ENCODE measurements around the gene ALOX5.
"Not testable (repeated sequence)": the region's sequence is repeated elsewhere in the genome, so short reads cannot be mapped to it uniquely, and the experiment has no call there.

The ALOX5 gene

DNA sequence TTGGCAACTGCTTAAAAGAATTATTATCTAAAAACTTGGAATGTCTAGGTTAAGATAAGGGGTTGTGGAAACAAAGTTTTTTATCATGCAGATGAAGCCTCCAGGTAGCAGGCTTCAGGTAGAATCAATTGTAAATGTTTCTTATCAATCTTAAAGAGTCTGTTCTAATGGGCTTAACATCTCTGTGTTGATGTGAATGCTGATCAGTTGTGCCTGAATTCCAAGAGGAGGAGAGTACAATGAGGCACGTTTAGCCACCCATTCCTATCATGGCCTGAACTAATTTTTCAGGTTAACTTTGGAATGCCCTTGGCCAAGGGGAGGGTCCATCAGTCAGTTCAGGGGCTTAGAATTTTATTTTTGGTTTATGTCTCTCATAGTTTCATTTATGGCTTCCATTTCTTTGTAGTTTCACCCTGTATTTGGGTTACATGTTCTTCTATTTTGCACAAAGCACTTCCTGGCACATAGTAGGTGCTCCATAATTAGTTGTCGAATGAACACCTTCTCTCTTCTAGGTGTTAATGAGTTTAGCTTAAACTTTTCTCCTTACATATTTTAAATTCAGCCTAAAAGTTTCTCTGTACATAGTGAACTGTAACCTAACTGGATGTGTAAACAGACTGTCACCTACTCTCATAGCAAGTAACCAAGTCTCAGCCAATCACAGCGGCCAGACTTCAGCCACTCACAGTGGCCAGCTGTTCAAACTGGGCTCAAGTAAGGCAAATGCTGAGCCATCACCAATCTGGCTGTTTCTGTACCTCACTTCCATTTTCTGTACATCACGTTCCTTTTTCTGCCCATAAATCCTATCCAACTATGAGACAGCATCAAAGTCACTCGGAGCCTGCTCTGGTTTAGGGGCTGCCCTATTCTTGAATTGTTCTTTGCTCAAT, 34.7 kb downstream of the ALOX5 start:
- DNase-seq: peak; percentile 36

DNA sequence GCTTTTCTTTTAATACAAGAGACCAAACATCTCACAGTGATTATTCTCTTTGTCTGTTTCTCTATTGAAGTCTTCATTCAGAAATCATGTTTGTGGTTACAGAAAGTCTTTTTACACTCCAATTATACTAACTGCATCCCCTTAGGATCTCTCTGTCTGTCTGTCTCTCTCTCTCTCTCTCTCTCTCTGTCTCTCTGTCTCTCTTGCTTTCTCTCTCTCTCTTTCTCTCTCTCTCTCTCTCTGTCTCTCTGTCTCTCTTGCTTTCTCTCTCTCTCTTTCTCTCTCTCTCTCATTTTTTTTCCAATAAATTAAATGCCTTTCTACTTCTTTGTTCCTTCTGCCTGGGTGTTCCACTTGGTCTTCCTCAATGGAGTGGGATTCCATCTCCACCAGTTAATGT, 35.3 kb downstream of the ALOX5 start:
- DNase-seq: not testable (repeated sequence)

DNA sequence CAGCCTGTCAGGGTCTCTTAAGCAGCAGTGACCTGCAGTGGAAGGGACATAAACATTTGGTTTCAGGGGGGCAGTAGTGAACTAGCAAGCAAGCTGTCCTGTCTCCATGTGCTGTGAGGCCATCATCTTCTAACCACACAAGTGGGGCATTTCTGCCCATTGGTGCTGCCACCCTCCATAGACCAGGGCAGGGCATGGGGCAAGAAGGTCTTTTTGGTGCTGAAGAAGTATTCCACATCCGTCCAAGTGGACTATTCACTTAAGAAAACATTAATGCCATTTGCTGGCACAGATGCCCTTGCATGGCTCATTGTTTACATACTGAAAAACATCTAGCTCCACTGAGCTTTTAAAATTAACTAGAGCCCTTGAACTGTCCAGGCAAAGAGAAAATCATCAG, 35.8 kb downstream of the ALOX5 start:
- peak; percentile 30 for DNase-seq

DNA sequence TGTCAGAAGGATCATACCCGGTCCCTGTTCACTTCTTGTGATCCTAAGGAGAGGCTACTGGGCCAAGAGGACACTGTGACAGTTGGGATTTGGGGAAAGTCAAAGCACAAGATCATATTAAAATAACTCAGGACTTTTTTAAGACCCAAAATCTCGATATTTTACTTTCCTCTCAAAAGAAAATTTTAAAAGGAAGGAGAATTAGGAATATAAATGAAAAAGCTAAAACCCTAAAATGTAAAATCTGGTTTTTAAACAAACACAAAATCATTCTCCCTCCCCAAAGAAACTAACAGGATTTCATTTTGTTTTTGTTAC, 36.4 kb downstream of the ALOX5 start:
- peak; percentile 62 for DNase-seq

DNA sequence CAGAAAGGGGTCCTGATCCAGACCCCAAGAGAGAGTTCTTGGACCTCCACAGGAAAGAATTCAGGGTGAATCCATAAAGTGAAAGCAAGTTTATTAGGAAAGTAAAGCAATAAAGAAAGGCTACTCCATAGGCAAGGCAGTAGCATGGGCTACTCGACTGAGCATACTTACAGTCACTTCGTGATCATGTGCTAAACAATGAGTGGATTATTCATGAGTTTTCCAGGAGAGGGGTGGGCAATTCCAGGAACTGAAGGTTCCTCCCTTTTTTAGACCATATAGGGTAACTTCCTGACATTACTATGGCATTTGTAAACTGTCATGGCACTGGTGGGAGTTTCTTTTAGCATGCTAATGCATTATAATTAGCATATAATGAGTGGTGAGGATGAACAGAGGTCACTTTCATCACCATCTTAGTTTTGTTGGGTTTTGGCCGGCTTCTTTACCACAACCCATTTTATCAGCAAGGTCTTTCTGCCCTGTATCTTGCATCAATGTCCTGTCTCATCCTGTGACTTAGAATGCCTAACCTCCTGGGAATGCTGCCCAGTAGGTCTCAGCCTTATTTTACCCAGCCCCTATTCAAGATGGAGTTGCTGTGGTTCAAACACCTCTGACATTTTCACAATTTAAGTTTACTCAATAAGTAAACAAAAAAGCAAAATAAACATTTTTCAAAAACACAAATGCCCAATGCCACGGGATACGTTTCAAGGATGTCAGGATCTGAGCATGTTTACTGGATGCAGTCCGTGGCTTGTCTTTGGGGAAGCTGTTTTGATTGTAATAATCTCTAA, 37.0 kb downstream of the ALOX5 start:
- peak; percentile 96 for DNase-seq

DNA sequence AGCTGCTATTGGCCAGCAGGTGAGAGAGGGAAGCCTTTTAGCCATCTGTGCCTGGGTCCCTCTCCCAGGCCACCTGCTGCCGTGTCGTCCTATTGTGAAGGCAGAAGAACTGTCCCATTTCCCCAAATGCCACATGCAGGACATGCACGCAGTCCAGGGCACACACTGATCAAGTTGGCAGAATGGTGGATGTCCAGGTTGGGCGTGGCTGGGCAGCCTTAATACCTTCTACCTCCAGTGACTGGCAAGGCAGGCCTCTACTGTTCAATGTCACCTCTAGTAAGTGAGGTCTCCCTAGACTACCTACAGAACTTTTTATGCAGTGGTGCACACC, 37.6 kb downstream of the ALOX5 start:
- DNase-seq: no peak

DNA sequence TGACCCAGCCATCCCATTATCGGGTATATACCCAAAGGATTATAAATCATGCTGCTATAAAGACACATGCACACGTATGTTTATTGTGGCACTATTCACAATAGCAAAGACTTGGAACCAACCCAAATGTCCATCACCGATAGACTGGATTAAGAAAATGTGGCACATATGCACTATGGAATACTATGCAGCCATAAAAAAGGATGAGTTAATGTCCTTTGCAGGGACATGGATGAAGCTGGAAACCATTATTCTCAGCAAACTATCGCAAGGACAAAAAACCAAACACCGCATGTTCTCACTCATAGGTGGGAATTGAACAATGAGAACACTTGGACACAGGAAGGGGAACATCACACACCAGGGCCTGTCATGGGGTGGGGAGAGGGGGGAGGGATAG, 41.0 kb downstream of the ALOX5 start:
- not testable (repeated sequence) for DNase-seq

DNA sequence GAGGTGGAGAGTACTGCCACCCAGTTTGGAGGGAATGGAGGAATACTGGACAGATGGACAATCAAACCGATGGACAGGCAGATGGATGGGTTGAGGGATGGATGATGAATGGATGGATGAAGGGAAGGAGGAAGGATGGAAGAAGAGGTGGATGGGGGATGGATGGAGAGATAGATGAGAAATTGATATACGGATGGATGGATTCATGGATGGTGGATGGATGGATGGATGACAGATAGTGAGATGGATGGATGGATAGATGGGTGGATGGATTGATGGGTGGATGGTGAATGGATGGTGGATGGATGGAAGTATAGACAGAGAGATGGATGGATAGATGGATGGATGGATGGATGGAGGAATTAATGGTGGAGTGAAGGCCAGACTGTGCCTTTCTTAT, 42.6 kb downstream of the ALOX5 start:
- DNase-seq: no peak

DNA sequence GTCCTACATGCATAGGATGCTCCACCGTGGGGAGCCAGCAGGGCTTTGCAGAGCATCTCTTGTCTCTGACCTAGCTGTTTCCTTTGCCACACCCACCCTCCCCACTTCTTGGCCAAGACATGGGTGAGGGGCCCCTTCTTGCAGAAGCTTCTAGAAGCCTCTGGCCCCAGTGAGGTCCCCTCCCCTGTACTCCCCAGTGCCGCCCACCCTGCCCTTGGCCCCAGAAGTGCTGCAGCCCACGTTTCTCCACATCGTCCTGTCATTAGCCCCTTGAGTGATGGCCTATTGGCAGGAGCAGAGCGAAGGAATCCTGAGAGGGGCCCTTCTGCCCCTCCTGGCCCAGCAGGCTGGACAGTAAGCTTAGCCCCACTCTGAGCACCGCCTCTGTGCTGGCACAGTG, 43.7 kb downstream of the ALOX5 start:
- DNase-seq: no peak

DNA sequence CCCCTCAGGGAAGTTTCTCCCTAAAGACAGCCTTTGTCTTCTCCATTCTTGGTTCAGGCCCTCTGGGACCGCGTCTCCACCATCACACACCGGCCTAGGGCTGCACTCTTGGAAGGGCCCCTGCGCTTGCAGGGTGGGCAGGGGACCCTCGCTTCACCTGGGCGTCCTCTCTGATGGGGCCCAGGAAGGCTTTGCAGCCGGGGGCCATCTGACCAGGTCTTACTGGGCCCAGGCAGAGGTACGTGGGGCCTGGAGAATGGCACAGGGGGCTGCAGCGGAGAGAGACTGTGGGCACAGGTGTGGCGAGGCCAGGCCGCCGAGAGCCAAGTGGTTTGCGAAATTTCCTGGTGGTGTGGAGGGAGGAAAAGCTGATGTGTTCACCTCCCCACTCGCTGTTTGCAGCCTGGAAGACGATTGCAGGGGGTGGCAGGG, 44.4 kb downstream of the ALOX5 start:
- DNase-seq: no peak

DNA sequence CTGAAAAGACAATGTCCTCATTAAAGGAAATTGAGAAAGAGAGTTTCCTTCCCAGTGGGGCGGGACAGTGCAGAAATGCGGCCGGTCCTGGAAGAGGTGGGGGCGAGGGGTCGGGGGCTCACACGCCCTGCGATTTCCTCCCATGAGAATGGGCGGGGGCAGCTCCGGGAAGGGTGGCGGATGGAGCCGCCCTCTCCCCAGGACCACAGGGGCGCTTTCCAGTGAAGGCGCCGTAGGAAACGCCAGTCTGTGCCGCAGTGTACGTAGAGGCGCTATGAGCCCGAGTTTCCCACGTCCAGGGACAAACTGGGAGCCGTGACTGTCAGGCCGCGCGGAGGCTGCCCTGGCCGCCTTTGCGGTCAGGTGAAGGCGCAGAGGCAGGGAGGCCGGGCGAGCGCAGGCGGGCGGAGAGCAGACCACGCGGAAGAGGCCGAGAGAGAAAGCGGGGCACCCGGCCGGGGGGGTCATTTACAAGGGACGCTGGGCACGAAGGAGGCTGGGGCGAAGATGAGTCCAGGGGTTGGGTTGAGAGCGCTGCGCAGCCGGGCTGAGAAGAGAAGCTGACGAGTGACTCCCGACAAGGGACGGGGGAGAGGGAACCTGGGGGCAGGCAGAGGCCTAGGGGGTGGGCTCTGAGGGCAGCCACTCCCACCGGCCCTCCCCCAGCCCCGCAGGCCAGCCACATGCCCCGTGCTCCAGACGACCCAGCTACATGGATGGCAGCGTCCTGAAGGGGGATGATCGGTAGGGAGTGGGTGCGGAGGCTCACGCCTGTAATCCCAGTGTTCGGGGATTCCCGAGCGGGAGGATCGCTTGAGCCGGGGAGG, 45.0 kb downstream of the ALOX5 start:
- peak; percentile 17 for DNase-seq

DNA sequence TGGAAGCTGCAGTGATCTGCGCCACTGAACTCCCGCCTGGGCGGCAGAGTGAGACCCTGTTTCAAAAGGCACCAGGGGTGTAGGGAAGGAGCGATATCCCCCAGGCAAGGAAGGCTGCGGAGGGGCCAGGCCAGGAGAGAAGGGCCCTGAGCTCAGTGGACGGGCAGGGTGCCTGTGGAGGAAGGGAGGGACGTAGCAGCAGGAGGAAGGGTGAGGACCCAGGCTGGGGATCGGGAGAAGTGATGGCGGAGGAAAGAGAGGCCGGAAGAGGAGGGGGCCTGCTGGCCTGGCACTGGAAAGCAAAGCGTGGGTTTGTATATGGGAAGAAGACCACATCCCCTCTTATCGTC, 45.6 kb downstream of the ALOX5 start:
- DNase-seq: no peak

DNA sequence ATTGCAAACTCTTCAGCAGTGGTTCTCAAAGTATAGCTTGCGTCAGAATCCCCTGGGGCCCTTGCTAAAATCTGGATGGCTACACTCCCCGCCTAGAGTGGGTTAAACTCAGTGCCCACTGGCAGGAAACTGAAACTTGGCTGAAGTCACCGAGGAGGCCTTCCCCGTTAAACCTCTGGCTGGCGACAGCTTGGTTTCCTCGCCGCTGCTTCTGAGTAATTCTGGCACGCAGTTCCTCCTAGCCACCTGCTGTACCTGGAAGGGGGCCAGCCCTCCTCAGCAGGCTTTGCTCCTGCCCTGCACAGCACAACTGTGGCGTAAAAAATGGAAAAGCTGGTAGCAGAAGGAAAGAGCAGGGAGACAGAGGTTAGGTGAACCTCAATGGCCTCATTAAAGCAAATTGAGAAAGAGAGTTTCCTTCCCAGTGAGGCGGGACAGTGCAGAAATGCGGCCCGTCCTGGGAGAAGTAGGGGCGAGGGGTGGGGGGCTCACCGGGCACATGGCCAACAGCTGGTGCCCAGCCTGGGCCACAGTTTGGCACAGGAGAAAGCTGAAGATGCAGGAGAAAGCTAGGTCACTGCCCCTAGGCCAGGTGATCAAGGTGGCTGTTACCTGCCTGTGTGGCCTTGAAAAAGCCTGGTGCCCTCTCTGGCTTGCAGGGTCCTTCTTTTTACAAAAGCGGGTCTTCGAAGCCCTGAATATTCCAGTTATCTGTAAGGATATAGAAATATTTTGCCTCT, 46.6 kb downstream of the ALOX5 start:
- DNase-seq: peak; percentile 45

DNA sequence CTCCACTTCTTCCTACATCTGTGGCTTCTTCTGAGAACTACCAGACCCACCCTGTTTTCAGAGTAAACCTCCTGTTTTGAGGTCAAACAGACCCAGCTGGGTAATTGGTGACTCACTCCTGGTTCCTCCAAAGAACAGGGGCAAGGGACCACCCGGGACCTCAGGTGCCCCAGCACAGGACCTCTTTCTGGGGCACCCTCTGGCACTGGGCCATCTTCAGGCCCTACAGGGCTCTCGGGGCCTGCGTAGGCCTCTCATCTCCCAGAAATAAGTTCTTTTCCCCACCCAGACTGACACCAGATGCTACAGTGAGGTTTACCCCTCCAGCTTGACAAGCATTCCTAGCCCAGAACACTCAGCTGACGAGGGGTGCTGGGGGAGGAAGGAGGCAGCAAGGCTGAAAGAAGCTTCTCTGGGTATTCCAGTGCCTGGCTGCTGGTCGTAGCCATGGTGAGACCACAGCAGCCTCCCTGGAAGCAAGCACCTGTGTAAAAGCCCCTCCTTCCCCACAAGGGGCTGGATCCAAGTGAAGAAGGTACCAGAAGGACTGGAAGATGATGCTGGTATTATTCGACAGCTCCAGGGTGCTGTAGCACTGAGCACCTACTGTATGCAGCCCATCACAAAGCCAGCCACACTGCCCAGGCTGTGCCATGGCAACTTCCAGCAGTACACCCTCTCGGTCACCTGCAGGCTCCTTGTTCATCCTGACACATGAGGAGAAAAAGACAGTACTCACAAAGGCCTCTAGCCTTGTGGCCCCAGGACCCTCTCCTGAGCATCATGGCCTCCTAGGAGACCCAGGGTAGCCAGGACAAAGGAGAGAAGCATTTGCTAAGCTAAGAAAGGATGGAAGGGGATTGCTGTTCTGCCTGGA, 47.4 kb downstream of the ALOX5 start:
- DNase-seq: peak; percentile 50

DNA sequence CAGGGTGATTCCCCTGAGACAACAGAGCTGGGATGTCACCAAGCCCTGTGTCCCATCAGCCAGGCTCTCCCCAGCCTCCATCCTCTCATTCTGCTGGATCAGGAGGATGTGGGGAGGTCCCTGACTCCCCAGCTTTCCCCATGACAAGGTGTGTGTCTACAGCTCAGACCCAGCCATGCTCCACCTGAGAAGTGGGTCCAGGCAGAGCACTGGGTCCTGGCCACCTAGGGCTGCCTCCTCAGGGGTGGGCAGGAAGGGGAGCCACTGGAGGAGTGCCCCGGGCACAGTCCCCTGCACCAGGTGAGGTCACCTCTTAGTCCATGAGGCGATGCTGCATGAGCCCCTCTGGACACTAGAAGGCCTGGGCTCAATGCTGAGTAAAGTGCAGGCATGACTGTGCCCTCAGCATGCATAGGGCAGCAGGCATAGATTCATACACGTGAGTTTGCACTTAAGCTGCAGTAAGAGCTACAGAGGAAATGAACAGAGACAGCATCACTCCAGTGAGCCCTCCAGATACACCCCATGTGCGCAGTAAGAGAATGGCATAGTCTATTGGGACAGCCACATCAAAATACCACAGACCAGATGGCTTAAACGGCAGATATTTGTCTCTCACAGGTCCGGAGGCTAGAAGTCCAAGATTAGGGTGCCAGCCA, 48.3 kb downstream of the ALOX5 start:
- DNase-seq: no peak

DNA sequence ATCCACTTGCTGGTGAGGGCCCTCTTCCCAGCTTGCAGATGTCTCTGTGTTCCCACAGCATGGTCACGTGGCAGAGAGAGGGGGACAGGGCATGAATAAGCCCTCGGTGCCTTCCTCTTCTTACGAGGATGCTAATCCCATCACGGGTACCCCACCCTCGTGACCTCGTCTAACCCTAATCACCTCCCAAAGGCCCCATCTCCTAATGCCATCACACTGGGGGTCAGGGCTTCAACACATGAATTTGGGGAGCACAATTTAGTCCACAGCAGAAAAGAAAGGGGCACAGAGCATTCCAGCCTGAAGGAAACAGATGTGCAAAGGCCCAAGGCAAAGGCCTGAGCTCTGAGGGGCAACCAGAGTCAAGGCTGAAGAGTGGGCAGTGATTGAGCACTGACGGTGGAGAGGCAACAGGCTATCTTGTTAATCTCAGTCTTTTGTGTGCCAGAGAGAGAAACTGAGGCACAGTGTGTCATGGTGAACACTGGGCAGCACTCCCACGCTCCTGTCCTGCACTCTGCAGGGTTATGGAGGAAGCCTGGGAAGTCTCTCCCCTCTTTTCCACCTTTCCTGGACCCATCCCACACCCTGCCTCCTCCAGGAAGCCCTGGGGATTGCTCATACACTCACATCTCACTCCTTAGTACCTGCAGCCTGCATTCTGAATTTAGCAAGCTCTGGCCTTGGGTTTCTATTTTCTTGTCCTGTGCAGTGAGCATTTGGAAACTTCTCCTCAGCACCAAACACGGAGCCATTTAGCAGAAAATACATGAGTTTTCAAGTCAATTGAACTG, 49.0 kb downstream of the ALOX5 start:
- no peak for DNase-seq

DNA sequence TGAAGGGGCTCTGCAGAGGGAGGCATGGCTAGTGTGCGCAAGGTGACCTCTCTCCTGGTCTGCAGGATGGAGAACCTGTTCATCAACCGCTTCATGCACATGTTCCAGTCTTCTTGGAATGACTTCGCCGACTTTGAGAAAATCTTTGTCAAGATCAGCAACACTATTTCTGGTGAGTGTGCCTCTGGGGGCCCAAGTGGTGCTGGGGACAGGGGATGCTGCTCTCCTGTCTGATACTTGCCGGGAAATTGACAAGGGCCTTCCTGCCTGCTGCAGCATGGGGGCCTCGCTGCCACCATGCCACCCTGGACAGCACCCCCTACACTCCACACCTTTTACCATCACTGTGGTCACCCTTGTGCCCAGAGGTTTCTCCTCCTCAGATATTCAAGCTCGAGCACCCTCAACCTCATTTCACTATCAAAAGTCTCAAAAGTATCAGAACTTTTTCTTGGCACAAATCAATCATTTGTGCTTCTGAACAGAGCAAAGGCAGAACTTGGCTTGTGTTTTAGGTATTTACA, 50.0 kb downstream of the ALOX5 start:
- no peak for DNase-seq

DNA sequence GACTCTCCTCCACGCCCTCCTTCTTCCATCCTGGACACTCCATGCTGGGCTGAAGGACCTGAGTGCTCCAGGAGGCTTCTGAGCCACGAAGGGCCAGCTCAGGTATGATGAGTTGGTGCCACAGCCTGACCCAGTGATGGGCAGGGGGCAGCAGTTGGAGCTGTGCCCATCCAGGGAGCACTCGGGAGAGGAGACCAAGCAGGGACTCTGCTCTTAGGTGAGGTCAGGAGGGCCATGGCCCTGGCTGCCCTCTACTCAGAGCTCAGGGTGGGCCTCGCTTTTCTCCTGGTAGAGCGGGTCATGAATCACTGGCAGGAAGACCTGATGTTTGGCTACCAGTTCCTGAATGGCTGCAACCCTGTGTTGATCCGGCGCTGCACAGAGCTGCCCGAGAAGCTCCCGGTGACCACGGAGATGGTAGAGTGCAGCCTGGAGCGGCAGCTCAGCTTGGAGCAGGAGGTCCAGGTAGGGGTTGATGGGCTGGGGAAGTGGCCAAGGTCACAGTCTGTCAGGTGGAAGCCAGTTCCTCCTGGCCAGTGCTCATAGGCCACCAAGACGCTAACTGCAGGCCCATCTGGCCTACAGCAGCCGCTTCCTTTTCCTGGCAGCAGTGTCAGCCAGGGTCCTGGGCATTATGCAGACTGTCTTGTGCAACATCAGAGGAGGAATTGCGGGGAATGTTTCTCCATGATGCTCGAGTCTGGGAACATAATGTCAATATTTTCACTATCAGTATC, 50.8 kb downstream of the ALOX5 start:
- DNase-seq: no peak

All from OCI-M1 (cell line).